ENCODE data around the gene SRP68.

Gene SRP68

DNA sequence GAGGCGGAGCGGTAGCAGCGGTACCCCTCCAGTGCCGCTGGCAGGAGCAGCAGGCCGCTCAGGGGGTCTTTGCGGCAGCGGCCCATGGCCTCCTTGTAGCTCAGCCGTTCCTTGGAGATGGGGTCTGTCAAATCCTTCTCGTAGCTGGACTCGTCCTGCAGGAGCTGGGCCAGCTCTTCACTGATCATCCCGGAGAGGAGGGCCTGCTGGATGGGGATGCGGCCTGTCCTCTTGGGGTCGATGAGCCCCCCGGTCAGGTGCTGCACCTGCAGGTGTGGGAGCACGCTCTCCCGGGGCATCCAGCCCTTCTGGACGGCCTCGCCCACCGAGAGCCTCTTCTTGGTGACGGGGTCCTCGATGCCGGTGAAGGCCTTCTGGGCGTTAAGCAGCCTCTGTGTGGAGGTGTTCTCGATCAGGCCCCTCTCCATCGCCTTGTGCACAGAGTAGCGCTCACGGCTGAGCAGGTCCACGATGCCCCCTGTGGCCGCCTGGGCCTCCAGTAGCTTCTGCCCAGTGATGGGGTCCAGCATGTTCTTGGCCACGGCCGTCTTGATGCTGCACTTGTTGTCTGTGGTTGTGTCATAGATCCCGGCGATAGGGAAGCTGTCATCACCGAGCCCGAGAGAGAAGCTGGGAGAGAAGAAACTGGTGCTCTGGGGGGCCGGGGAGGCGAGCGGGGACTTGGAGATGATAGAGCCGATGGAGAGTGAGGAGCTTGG, 65.0 kb downstream of the SRP68 start:
- TF ChIP-seq, protein P1, sequence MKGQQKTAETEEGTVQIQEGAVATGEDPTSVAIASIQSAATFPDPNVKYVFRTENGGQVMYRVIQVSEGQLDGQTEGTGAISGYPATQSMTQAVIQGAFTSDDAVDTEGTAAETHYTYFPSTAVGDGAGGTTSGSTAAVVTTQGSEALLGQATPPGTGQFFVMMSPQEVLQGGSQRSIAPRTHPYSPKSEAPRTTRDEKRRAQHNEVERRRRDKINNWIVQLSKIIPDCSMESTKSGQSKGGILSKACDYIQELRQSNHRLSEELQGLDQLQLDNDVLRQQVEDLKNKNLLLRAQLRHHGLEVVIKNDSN (IDR thresholded peaks at IDR 0.05): no peak
- TF ChIP-seq TCF12 (IDR thresholded peaks at IDR 0.05; ENCODE audit: low read depth) (no peak), EGR1 (IDR thresholded peaks at IDR 0.05) (no peak), FOXM1 (IDR thresholded peaks at IDR 0.05; ENCODE audit: borderline replicate concordance, low read depth) (no peak), NFIC (IDR thresholded peaks at IDR 0.05) (no peak), TAF1 (IDR thresholded peaks at IDR 0.05; ENCODE audit: low read depth) (no peak), YY1 (IDR thresholded peaks at IDR 0.05; ENCODE audit: low read depth) (no peak), EP300 (IDR thresholded peaks at IDR 0.05; ENCODE audit: borderline replicate concordance) (no peak), RAD21 (IDR thresholded peaks at IDR 0.05; ENCODE audit: low read depth) (no peak), TEAD4 (IDR thresholded peaks at IDR 0.05) (no peak)
- TF ChIP-seq, protein P2, sequence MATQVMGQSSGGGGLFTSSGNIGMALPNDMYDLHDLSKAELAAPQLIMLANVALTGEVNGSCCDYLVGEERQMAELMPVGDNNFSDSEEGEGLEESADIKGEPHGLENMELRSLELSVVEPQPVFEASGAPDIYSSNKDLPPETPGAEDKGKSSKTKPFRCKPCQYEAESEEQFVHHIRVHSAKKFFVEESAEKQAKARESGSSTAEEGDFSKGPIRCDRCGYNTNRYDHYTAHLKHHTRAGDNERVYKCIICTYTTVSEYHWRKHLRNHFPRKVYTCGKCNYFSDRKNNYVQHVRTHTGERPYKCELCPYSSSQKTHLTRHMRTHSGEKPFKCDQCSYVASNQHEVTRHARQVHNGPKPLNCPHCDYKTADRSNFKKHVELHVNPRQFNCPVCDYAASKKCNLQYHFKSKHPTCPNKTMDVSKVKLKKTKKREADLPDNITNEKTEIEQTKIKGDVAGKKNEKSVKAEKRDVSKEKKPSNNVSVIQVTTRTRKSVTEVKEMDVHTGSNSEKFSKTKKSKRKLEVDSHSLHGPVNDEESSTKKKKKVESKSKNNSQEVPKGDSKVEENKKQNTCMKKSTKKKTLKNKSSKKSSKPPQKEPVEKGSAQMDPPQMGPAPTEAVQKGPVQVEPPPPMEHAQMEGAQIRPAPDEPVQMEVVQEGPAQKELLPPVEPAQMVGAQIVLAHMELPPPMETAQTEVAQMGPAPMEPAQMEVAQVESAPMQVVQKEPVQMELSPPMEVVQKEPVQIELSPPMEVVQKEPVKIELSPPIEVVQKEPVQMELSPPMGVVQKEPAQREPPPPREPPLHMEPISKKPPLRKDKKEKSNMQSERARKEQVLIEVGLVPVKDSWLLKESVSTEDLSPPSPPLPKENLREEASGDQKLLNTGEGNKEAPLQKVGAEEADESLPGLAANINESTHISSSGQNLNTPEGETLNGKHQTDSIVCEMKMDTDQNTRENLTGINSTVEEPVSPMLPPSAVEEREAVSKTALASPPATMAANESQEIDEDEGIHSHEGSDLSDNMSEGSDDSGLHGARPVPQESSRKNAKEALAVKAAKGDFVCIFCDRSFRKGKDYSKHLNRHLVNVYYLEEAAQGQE (IDR thresholded peaks at IDR 0.05; ENCODE audit: low read depth): no peak
- TF ChIP-seq, protein P3, sequence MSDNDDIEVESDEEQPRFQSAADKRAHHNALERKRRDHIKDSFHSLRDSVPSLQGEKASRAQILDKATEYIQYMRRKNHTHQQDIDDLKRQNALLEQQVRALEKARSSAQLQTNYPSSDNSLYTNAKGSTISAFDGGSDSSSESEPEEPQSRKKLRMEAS (IDR thresholded peaks at IDR 0.05): no peak

DNA sequence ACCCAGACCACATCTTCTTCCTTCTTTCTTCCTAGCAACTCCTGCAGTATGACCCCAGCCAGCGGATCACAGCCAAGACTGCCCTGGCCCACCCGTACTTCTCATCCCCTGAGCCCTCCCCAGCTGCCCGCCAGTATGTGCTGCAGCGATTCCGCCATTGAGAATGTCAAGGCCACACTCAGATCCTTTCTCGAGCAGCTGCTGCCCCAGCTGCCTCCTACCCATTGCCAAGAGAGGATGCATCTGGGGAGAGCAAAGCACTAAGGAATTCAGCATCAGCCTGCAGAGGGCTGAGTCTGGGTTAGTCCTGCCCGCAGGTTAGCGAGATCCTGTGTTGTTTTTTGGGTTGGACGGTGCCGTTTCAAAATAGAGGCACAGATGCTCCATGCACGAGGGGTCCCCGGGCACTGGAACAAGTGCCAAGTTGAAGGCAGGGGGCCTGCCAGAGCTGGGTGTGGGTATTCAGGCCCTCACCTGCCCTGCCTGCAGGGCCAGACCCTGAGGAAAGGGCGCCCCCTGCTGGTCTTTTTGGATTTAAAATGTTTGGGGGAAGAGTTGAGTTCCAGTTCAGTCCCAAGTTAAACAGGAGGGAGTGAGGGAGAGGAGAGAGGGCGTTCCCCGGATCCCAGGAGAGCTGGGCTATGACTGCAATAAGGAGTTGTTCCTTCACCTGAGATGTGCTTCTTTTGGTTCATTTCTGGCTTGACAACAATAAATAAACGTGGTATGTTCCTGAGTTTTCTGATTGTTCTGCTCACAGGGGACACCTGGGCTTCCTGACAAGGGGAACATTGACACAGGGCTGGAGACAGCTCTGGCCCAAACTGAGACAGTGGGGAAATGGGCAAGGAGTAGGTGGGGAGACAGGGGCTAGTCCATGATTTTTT, 66.8 kb downstream of the SRP68 start:
- peak; percentile 30; the same call in 1 of the 2 replicates for TF ChIP-seq TAF1 (IDR thresholded peaks at IDR 0.05; ENCODE audit: low read depth)
- no peak for TF ChIP-seq FOXM1 (IDR thresholded peaks at IDR 0.05; ENCODE audit: borderline replicate concordance, low read depth)
- peak; percentile 90 for TF ChIP-seq RAD21 (IDR thresholded peaks at IDR 0.05; ENCODE audit: low read depth)

DNA sequence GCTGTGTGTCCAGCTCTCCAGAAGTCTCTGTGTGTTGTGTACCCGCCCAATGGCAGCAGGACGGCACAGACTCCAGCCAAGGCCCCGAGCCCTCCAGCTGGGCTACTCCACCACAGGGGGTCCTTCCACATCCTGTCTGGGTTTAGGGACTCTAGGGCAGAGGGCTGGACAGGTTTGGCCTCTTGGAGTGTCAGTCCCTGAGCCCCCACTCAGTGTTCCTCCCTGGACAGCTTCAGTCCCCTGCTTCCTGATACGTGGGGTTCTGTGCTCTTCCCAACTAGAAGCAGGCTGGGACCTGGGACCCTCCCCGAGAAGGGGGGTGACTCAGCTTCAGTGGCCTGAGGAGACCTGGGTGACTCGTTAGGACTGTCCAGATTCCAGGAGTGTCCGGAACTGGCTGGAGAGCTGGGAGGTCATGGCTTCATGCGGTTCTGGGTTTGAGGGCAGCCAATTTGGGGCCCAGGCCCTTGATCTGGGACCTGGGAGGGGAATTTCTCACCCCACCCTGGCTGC, 67.5 kb downstream of the SRP68 start:
- TF ChIP-seq EGR1 (IDR thresholded peaks at IDR 0.05): no peak
- no peak for TF ChIP-seq ZBTB7A (IDR thresholded peaks at IDR 0.05; ENCODE audit: low read depth)
- TF ChIP-seq, protein P1 (IDR thresholded peaks at IDR 0.05): no peak

DNA sequence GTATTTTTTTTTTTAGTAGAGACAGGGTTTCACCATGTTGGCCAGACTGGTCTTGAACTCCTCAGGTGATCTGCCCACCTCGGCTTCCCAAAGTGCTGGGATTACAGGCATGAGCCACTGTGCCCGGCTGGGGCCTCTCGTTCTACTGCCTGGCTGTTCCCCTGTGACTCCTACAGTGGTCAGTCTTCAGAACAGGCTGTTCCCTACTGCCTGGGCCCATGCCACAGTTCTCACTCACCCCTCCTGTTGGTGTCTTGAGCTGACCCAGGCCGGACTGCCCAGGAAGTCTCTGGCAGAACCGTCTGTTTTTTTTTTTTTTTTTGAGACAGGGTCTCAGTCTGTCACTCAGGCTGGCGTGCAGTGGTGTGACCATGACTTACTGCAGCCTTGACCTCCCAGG, 68.4 kb downstream of the SRP68 start:
- no peak for TF ChIP-seq TEAD4 (IDR thresholded peaks at IDR 0.05)
- no peak for TF ChIP-seq NFIC (IDR thresholded peaks at IDR 0.05)
- no peak for TF ChIP-seq CREB1 (IDR thresholded peaks at IDR 0.05; ENCODE audit: low read depth)
- no peak for TF ChIP-seq EP300 (IDR thresholded peaks at IDR 0.05; ENCODE audit: borderline replicate concordance)
- no peak for TF ChIP-seq TAF1 (IDR thresholded peaks at IDR 0.05; ENCODE audit: low read depth)
- no peak for TF ChIP-seq CEBPB (IDR thresholded peaks at IDR 0.05)
- TF ChIP-seq RAD21 (IDR thresholded peaks at IDR 0.05; ENCODE audit: low read depth): no peak
- TF ChIP-seq EGR1 (IDR thresholded peaks at IDR 0.05): no peak
- TF ChIP-seq, protein P2 (IDR thresholded peaks at IDR 0.05; ENCODE audit: low read depth): no peak
- no peak for TF ChIP-seq TCF12 (IDR thresholded peaks at IDR 0.05; ENCODE audit: low read depth)
- TF ChIP-seq, protein P1 (IDR thresholded peaks at IDR 0.05): no peak
- no peak for TF ChIP-seq ZBTB7A (IDR thresholded peaks at IDR 0.05; ENCODE audit: low read depth)
- no peak for TF ChIP-seq FOXM1 (IDR thresholded peaks at IDR 0.05; ENCODE audit: borderline replicate concordance, low read depth)
- TF ChIP-seq YY1 (IDR thresholded peaks at IDR 0.05; ENCODE audit: low read depth): no peak

DNA sequence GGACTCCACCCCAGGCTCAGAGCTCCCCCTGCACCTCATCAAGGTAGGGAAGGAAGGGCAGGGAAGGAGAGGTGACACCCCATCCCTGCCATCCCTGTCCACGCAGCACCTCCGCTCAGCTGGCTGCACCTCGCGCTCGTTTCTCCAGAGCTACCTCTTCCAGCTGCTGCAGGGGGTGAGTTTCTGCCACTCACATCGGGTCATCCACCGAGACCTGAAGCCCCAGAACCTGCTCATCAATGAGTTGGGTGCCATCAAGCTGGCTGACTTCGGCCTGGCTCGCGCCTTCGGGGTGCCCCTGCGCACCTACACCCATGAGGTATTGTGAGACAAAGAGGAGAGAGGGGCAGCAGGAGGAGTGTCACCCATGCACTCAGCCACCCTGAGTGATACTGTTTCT, 70.2 kb downstream of the SRP68 start:
- no peak for TF ChIP-seq FOXM1 (IDR thresholded peaks at IDR 0.05; ENCODE audit: borderline replicate concordance, low read depth)
- TF ChIP-seq EP300 (IDR thresholded peaks at IDR 0.05; ENCODE audit: borderline replicate concordance): no peak
- no peak for TF ChIP-seq NFIC (IDR thresholded peaks at IDR 0.05)
- TF ChIP-seq TAF1 (IDR thresholded peaks at IDR 0.05; ENCODE audit: low read depth): no peak
- no peak for TF ChIP-seq ZBTB7A (IDR thresholded peaks at IDR 0.05; ENCODE audit: low read depth)

Measured in Ishikawa (cell line).